Neural crest cell (in vitro differentiated cells): Measurements from ENCODE around the gene LPAR1. TPM values are rescaled to one million over a fixed set of nuclear protein-coding genes. Genes with fewer than 3 reads are reported as not detected.

Experiments used
- DNase-seq: peaks from one replicate; pipeline ENCODE4 v3.0.0; 2021; ENCODE audit warnings: low read depth, mixed read lengths, low spot score
- H3K27ac Mint-ChIP-seq: one replicate; pipeline ENCODE4 v1.8.0; 2021; ENCODE audit warnings: mild to moderate bottlenecking, mixed read lengths; ENCODE audit not compliant: unreplicated experiment
- H3K27me3 Mint-ChIP-seq: 2 replicates; pipeline ENCODE4 v1.8.0; 2021; ENCODE audit warnings: low read depth, mild to moderate bottlenecking, mixed read lengths
- H3K36me3 Mint-ChIP-seq: 2 replicates; pipeline ENCODE4 v1.8.0; 2021; ENCODE audit warnings: low read depth, mild to moderate bottlenecking, mixed read lengths
- H3K4me1 Mint-ChIP-seq: 2 replicates; pipeline ENCODE4 v1.8.0; 2021; ENCODE audit warnings: mixed read lengths
- H3K4me3 Mint-ChIP-seq: one replicate; pipeline ENCODE4 v1.8.0; 2021; ENCODE audit warnings: mild to moderate bottlenecking, mixed read lengths
- H3K9me3 Mint-ChIP-seq: 2 replicates; pipeline ENCODE4 v1.8.0; 2021; ENCODE audit warnings: mixed read lengths
- CTCF ChIP-seq: fragments of 200-600 bp; sonication (generic); conservative IDR thresholded peaks from 2 replicates; pipeline ENCODE4 v1.5.0; 2021; ENCODE audit warnings: antibody characterized with exemption, mild to moderate bottlenecking
- total RNA-seq: library from RNA; stranded (reverse); gene quantifications from 2 replicates; pipeline ENCODE4 v1.2.1, GENCODE V29; 2021

Gene LPAR1
- total RNA-seq, 1 donor from 2014 or later: 11.3 TPM

- H3K4me1 Mint-ChIP-seq: peaks cover 25% of the 10 kb centered on the region
- H3K9me3 Mint-ChIP-seq: peaks cover 2% of the 10 kb centered on the region
- TF ChIP-seq CTCF: no peak
- H3K36me3 Mint-ChIP-seq: peaks cover 2% of the 10 kb centered on the region
- H3K27ac Mint-ChIP-seq: no peak overlapping the region
- H3K27me3 Mint-ChIP-seq: no peaks in the 10 kb centered on the region
- DNase-seq: no peak
- no peak overlapping the region for H3K4me3 Mint-ChIP-seq
These were observed 38.9 kb downstream of the LPAR1 start for GRCh38 chr9:110999379-110999778.

GRCh38 chr9:110997847-110998246 lies 40.4 kb downstream of the LPAR1 start:
- DNase-seq: no peak
- no peaks in the 10 kb centered on the region for H3K27me3 Mint-ChIP-seq
- H3K4me3 Mint-ChIP-seq: no peak overlapping the region
- H3K4me1 Mint-ChIP-seq: peaks cover 25% of the 10 kb centered on the region
- no peak overlapping the region for H3K27ac Mint-ChIP-seq
- no peaks in the 10 kb centered on the region for H3K9me3 Mint-ChIP-seq
- TF ChIP-seq CTCF: no peak
- no peaks in the 10 kb centered on the region for H3K36me3 Mint-ChIP-seq

GRCh38 chr9:110996436-110997220 lies 41.6 kb downstream of the LPAR1 start:
- Mint-ChIP-seq H3K9me3 (no peaks in the 10 kb centered on the region), H3K27ac (no peak overlapping the region), H3K4me3 (no peak overlapping the region), H3K36me3 (no peaks in the 10 kb centered on the region), H3K27me3 (no peaks in the 10 kb centered on the region), H3K4me1 (peaks cover 25% of the 10 kb centered on the region)
- no peak for TF ChIP-seq CTCF
- no peak for DNase-seq

- no peak for TF ChIP-seq CTCF
- Mint-ChIP-seq H3K9me3 (no peaks in the 10 kb centered on the region), H3K36me3 (no peaks in the 10 kb centered on the region), H3K27ac (no peak overlapping the region), H3K27me3 (no peaks in the 10 kb centered on the region), H3K4me1 (peaks cover 19% of the 10 kb centered on the region), H3K4me3 (no peak overlapping the region)
- no peak for DNase-seq
These were observed 42.6 kb downstream of the LPAR1 start for GRCh38 chr9:110995420-110996340.

- H3K27ac Mint-ChIP-seq: no peak overlapping the region
- no peak for TF ChIP-seq CTCF
- H3K4me1 Mint-ChIP-seq: peaks cover 16% of the 10 kb centered on the region
- no peak for DNase-seq
- peaks cover 3% of the 10 kb centered on the region for H3K9me3 Mint-ChIP-seq
- no peaks in the 10 kb centered on the region for H3K27me3 Mint-ChIP-seq
- H3K36me3 Mint-ChIP-seq: no peaks in the 10 kb centered on the region
- H3K4me3 Mint-ChIP-seq: no peak overlapping the region
These were observed 43.5 kb downstream of the LPAR1 start for GRCh38 chr9:110994771-110995241.
